ENCODE measurements around the gene NCAPG2. TPM values are rescaled to one million over a fixed set of nuclear protein-coding genes. Genes with fewer than 3 reads are reported as not detected.
A peak's percentile ranks its signal among the peaks of the same experiment; 100 is the strongest.
"Not testable (repeated sequence)": the region's sequence is repeated elsewhere in the genome, so short reads cannot be mapped to it uniquely, and the experiment has no call there.

The NCAPG2 gene
- total RNA-seq, 1 experiment from 2014 or later = 28.8 TPM

DNA sequence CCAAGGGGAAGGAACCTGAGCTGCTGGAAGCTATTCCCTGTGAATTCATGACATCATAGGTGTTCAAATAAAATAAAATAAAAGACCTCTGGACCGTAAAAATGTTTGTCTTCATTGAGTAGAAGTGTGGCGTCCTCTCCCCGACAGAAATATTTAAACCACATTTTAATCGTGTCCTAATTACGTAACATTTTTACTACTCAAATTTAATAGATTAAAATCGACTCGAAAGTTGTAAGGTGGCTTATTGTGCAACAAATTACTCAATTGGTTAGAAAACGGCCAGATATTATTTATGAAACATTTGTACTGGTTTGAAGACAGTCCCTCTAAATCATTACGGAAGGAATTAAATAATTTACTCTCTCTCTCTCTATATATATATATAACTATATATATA lies 15.5 kb upstream of the NCAPG2 start:
- DNase-seq (ENCODE audit: low read depth) = no peak
- in situ Hi-C loops (cut with HindIII; ENCODE audit: low pct_unique_long_range_greater_than_20kb, low sequenced_read_pairs) = no loop called here

DNA sequence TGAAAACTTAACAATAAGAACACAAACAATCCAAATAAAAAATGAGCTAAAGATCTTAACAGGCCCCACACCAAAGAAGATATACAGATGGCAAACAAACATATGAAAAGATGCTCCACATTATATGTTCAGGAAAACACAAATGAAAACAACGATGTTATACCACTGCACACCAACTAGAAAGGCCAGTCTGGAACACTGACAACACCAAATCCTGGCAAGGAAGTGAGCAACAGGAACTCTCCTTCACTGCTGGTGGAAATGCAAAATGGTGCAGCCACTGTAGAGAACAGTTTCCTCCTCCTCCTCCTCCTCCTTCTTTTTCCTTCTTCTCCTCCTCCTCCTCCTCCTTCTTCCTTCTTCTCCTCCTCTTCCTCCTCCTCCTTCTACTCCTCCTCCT lies 12.2 kb upstream of the NCAPG2 start:
- in situ Hi-C loops (cut with HindIII; ENCODE audit: low pct_unique_long_range_greater_than_20kb, low sequenced_read_pairs) = no loop called here

DNA sequence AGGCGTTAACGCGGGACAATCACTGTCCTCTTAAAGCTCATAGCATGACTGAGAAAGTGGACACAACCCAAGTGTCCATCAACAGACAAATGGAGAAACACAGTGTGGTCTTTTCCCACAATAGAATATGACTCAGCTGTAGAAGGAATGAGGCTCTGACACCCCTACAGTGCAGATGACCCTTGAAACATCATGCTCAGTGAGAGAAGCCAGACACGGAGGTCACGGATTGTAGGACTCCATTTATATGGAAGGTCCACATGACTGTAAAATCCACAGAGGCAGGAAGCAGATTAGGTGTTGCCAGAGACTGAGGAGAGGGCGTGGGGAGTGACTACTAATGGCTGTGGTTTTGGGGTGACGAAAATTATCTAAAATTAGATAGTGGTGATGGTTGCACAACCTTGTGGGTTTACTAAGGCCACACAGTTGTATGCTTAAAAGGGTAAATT lies 6.1 kb upstream of the NCAPG2 start:
- no peak for DNase-seq (ENCODE audit: low read depth)
- in situ Hi-C loops (cut with HindIII; ENCODE audit: low pct_unique_long_range_greater_than_20kb, low sequenced_read_pairs) = no loop called here

More for the DNA sequence above, 12.2 kb upstream of the NCAPG2 start:
- no peak for DNase-seq (ENCODE audit: low read depth)

DNA sequence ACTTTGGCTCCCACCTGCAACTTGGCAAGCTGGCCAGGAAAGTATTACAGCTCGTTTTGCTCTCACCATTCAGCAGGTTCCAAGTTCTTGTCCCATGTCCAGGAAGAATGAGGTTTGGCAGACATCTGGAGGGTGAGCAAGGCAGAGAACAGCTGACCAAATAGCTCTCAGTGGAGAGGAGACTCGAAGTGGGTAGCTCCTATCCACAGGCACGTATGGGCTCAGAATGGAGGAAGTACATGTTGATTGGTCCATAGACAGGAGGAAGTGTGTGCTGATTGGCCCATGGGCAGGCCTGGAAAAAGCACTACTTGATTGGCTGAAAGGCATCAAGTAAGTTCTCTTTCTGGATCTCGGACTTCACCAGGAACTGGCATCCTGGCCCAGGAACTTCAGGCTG lies 3.0 kb upstream of the NCAPG2 start:
- in situ Hi-C loops (cut with HindIII; ENCODE audit: low pct_unique_long_range_greater_than_20kb, low sequenced_read_pairs) = no loop called here
- DNase-seq (ENCODE audit: low read depth) = peak; percentile 22

DNA sequence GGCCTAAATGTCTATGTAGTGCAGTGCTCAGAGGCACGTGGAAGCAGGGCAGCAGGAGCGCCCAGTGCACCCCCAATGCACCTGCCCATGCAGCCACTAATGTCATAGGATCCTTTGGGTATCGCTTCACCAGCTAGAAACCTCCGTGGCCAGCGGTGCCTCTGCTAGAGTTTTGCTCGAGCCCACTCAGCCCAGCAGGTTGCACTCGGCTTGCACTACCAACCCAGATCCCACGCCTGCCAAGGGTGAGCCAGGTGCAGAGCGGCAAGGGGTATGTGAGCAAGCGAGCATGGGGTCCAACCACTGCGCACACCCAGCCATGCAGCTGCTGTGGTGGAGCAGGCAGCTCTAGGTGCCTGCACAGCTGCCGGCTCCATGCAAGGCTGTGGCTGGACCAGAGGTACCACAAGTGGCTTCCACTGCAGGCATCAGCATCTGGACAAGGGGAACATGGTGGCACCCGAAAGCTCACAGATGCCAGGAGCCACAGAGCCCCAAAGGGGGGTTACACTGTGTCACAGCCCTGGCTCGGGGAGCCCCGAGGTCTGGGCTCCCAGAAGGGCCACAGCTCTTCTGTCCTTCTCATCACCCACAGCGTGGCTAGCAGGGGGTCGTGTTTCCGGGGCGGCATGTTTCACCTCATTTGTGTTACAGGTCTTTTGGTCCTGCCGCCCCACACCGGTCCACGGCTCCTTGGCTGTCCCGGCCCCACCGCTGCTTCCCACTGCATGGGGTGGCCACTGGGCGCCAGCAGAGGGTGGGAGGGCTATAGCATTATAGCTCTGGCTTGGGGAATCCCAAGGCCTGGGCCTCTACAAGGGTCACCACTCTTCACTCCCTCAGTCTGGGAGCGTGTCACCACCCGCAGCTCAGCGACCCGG lies 2.3 kb upstream of the NCAPG2 start:
- DNase-seq (ENCODE audit: low read depth) = no peak
- in situ Hi-C loops (cut with HindIII; ENCODE audit: low pct_unique_long_range_greater_than_20kb, low sequenced_read_pairs) = no loop called here

DNA sequence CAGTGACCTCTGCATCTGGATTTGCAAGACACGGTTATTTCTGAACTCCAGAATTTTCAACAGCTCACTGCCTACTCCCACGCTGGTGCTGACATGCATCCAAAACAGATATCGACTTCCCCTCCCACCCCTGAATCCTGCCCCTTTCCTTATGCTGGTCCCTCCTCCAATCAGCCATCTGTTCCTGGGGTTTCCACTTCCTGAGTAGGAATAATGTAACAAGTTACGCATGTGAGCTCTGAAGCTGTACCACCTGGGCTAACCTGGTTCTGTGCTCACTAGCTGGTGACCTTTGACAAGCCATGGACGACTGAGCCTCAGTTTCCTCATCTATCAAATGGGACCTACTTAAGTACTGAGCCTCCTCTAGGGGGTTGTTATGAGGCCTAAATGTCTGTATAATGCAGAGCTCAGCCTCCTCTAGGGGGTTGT lies 1.7 kb upstream of the NCAPG2 start:
- in situ Hi-C loops (cut with HindIII; ENCODE audit: low pct_unique_long_range_greater_than_20kb, low sequenced_read_pairs) = no loop called here
- no peak for DNase-seq (ENCODE audit: low read depth)

DNA sequence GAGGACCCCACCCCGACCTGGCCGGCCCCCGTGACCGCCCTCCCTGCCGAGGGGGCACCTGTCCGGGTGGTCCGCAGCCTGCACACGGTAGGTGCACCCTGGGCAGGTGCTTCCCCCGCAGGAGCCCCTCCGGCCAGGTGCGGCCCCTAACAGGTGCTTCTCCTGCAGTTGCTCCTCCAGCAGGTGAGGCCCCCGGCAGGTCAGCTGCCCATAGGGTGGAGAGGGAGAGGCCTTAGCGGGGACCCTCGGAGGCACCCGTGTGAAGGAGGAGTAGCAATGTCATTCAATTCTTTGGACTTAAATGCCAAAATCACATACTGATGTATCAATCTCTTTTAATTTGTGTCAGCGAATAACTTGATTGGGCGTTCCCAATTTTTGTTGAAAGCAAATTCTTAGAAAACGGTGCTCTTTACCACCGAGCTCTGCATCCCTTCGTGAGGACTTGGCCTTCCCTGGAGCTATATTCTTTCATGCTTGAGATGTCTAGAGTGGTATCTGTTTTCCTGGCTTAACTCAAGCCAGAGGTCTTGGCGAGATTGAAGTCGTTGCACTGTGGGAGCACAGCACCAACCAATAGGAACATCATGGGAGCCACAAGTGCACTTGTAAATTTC lies 738 bp upstream of the NCAPG2 start:
- DNase-seq (ENCODE audit: low read depth) = no peak
- in situ Hi-C loops (cut with HindIII; ENCODE audit: low pct_unique_long_range_greater_than_20kb, low sequenced_read_pairs) = no loop called here

DNA sequence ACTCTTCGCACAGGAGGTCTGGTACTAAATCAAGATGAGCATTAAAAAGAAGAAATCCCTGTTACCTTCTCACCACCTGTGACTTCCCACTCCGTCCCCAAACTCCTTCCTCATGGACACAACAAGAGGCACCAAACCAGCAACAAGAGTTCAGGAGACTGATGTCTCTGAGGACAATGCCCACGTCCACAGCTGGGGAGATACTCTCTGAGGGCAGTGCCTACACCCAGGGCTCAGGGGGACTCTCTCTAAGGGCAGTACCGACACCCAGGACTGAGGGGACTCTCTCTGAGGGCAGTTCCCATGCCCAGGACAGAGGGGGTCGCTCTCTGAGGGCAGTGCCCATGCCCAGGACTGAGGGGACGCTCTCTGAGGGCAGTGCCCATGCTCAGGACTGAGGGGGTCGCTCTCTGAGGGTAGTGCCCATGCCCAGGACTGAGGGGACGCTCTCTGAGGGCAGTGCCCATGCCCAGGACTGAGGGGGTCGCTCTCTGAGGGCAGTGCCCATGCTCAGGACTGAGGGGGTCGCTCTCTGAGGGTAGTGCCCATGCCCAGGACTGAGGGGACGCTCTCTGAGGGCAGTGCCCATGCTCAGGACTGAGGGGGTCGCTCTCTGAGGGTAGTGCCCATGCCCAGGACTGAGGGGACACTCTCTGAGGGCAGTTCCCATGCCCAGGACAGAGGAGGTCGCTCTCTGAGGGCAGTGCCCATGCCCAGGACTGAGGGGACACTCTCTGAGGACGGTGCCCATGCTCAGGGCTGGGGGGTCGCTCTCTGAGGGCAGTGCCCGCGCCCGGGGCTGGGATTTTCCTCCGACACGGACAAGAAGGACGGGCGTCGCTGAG lies 703 bp downstream of the NCAPG2 start:
- in situ Hi-C loops (cut with HindIII; ENCODE audit: low pct_unique_long_range_greater_than_20kb, low sequenced_read_pairs) = not testable (repeated sequence)

DNA sequence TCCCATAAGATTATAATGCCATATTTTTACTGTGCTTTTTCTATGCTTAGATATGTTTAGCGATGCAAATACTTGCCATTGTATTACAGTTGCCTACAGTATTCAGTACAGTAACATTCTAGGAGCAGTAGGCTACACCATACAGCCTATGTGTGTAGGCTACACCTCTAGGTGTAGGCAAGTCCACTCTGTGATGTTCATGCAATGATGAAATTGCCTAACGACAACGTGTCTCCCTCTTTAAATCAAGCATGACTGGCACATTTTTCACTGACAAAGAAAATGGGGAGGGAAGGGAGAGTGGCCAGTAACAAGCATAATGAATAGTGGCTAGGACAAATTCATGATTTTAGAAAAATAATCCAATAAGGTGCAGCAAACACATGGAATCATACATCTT lies 1.7 kb downstream of the NCAPG2 start:
- in situ Hi-C loops (cut with HindIII; ENCODE audit: low pct_unique_long_range_greater_than_20kb, low sequenced_read_pairs) = no loop called here
- no peak for DNase-seq (ENCODE audit: low read depth)

More for the DNA sequence above, 703 bp downstream of the NCAPG2 start:
- not testable (repeated sequence) for DNase-seq (ENCODE audit: low read depth)

DNA sequence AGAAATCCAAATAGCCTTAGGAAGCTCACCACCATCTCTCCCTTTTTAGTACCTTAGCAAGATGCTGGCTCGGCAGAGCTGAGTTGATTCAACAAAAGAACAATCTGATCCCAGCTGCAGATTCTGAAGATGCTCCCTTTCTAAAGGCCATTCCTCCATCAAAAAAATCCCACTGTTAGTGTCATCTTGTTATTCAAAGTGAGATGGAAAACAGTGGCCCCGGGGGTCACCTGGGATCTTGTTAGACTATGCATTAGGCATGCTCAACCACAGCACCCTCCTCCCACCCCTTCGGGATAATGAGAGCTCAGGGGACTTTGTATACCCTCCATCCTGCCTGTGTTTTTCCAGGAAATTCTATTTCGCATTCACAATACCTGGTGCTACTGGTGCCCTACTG lies 2.4 kb downstream of the NCAPG2 start:
- no peak for DNase-seq (ENCODE audit: low read depth)
- in situ Hi-C loops (cut with HindIII; ENCODE audit: low pct_unique_long_range_greater_than_20kb, low sequenced_read_pairs) = no loop called here

DNA sequence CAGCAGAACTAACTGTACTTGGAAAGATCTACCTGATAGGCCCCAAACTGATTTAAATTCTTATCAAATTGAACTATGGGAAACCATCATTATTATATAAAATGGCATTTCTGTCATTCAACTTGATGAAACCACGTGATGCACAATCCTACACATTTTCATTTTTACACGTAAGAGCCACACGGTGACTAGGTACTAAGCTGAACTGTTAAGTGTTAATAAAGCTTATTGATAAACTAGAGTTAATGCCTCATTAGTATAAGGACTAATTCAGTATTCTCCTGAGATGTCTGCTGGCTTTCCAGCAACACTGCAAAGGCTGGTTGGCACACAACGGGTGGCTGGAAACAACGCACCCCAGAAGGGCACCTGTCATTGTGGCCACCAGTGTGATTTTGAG lies 4.6 kb downstream of the NCAPG2 start:
- in situ Hi-C loops (cut with HindIII; ENCODE audit: low pct_unique_long_range_greater_than_20kb, low sequenced_read_pairs) = no loop called here
- DNase-seq (ENCODE audit: low read depth) = no peak

DNA sequence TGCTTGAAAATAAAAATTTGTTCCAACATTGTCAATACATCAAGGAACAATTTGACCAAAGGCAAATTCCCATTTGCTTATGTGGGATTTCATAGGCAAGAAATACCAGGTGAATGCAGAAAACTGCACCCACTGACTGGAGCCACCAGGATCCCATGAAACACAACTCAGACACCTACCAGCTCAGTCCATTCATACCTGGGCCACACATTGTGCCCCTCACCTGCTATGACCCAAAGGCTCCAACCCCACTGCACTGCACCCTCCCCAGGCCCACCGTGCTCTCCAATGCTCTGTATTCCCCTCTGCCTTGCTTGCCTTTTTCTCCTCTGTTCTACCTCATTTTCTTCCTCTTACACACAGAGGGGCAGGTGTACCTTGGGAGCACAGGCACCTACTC lies 5.3 kb downstream of the NCAPG2 start:
- no peak for DNase-seq (ENCODE audit: low read depth)
- in situ Hi-C loops (cut with HindIII; ENCODE audit: low pct_unique_long_range_greater_than_20kb, low sequenced_read_pairs) = no loop called here

DNA sequence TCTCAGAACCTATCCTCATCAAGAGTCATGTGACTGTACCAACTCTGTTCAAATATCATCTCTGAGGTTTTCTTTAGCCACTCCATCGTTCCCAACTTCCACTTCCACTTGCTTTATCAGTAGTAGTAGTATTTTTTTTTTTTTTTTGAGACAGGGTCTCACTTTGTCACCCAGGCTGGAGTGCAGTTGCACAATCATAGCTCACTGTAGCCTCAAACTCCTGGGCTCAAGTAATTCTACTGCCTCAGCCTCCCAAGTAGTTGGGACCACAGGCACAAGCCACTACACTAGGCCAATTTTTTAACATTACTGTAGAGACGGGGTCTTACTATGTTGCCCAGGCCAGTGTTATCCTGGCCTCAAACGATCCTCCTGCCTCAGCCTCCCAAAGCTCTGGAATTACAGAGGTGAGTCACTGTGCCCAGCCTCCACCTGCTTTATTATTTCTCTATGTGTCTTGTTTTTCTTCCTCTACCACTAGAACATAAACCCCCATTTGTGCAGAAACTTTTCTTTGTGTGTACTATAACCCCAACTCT lies 5.9 kb downstream of the NCAPG2 start:
- in situ Hi-C loops (cut with HindIII; ENCODE audit: low pct_unique_long_range_greater_than_20kb, low sequenced_read_pairs) = no loop called here
- no peak for DNase-seq (ENCODE audit: low read depth)

DNA sequence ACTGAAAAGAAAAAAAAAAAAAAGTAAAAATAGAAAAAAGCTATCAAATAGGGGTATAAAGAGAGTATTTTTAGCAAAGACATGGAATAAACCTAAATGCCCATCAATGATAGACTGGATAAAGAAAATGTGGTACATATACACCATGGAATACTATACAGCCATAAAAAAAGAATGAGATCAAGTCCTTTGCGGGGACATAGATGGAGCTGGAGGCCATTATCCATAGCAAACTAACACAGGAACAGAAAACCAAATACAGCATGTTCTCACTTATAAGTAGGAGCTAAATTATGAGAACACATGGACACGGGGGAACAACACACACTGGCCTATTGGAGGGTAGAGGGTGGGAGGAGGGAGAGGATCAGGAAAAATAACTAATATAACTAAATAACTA lies 7.0 kb downstream of the NCAPG2 start:
- DNase-seq (ENCODE audit: low read depth); in situ Hi-C loops (cut with HindIII; ENCODE audit: low pct_unique_long_range_greater_than_20kb, low sequenced_read_pairs): not testable (repeated sequence)

DNA sequence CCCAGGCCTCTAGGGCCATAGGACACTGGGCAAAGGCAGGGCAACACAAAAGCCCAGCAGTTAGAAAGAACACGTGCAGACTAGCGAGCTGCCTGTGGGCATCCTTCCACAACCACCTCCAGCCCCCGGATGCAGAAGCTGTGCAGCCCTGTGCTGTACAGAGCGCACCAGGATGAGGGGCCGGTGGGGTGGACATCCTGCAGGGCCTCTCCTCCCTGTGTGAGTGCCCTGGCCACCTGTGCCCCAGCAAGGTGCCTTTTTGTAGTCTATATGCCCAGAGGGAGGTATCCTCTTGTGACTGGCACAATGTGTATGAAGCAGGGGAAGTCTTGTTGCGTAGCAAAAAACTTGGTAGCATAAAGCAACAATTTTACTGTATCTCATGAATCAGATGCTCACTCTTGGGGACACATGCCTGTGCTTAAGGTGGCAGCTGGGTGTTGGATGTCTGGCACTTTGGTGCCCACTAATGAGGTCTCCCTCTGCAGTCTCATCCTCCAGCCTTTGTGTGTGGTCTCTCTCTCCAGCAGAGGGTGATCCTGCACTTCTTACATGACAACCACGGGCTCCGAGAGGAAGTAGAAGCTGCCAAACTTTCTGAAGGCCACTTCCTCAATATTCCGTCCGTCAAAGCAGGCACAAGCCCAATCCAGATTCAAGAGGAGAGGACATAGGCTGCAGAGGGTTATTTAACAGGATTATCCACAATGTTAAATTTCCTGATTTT lies 8.7 kb downstream of the NCAPG2 start:
- DNase-seq (ENCODE audit: low read depth) = peak; percentile 28
- in situ Hi-C loops (cut with HindIII; ENCODE audit: low pct_unique_long_range_greater_than_20kb, low sequenced_read_pairs) = no loop called here

DNA sequence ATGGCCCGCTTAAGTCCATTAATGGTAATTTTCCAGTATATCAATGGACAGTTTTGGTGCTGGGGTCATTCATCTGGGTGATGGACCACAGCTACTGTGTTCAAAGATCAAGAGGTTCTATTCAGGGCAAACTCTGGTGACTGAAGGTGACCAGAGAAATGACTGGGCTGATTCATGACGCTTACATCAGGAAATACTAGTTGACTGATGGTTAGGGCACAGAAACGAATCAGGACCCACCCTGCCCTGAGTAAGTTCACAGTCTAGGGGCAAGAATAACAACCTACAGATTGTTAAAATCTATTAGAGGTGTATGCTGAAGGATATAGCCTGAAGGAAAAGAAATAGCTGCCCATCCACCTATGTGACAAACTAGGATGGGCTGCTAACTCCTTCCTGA lies 9.5 kb downstream of the NCAPG2 start:
- no peak for DNase-seq (ENCODE audit: low read depth)
- in situ Hi-C loops (cut with HindIII; ENCODE audit: low pct_unique_long_range_greater_than_20kb, low sequenced_read_pairs) = no loop called here

DNA sequence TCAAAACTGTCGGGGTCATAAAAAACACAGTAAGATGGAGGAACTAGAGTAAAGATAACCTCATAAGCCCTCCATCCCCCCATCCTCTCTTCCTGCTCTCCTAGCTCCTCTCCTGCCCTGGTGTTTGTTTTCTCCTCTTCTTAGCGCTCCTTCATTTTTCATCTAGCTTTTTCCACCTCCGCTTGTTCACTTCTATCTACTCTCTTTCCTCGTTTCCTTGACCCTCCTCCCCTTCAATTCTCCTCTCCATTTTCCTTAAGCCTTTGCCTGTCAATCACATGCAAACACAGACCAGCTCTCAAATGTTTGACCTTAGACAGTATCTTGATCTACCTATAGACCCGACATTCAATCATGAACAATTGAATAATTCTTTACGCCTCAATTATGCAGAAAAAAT lies 10.0 kb downstream of the NCAPG2 start:
- in situ Hi-C loops (cut with HindIII; ENCODE audit: low pct_unique_long_range_greater_than_20kb, low sequenced_read_pairs) = no loop called here
- no peak for DNase-seq (ENCODE audit: low read depth)

DNA sequence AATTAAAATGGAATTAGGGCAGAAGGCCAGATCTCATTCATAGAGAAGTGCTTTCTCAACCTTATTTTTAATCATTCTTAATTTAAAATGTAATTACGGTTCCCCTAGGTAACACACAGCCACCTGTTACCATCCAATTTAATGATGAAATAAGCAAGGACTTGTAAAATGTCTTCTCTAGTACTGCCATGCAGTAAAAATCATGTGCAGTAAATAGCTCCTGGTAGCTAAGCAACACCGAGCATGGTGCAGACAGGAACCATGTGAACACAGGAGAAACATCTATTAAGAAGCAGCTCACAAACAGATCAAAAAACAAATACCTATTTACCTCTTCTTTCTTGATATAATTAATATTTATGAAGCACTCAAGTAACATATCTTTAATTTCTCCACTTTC lies 15.1 kb downstream of the NCAPG2 start:
- no peak for DNase-seq (ENCODE audit: low read depth)
- in situ Hi-C loops (cut with HindIII; ENCODE audit: low pct_unique_long_range_greater_than_20kb, low sequenced_read_pairs) = no loop called here
